ENCODE measurements around the gene CLHC1.
"Not testable (repeated sequence)": the region's sequence is repeated elsewhere in the genome, so short reads cannot be mapped to it uniquely, and the experiment has no call there.

CLHC1 gene

GRCh38 chr2:55152475-55153412, 79.3 kb downstream of the CLHC1 start:
- DNase-seq = no peak

- no peak for DNase-seq
Measured at GRCh38 chr2:55151733-55152433, 80.2 kb downstream of the CLHC1 start.

GRCh38 chr2:55150834-55151233, 81.3 kb downstream of the CLHC1 start:
- DNase-seq = no peak

GRCh38 chr2:55148269-55148668, 83.8 kb downstream of the CLHC1 start:
- no peak for DNase-seq

- DNase-seq = no peak
Measured at GRCh38 chr2:55147531-55147930, 84.6 kb downstream of the CLHC1 start.

- no peak for DNase-seq
Measured at GRCh38 chr2:55147041-55147440, 85.1 kb downstream of the CLHC1 start.

GRCh38 chr2:55146263-55146662, 85.8 kb downstream of the CLHC1 start:
- no peak for DNase-seq

- no peak for DNase-seq
Measured at GRCh38 chr2:55144922-55145820, 86.9 kb downstream of the CLHC1 start.

GRCh38 chr2:55143706-55144105, 88.4 kb downstream of the CLHC1 start:
- not testable (repeated sequence) for DNase-seq

GRCh38 chr2:55142518-55142917, 89.6 kb downstream of the CLHC1 start:
- DNase-seq = no peak

- no peak for DNase-seq
Measured at GRCh38 chr2:55141572-55142413, 90.3 kb downstream of the CLHC1 start.

GRCh38 chr2:55140316-55141219, 91.5 kb downstream of the CLHC1 start:
- no peak for DNase-seq

- DNase-seq = no peak
Measured at GRCh38 chr2:55139305-55139704, 92.8 kb downstream of the CLHC1 start.

GRCh38 chr2:55138882-55139229, 93.2 kb downstream of the CLHC1 start:
- no peak for DNase-seq

GRCh38 chr2:55138014-55138881, 93.8 kb downstream of the CLHC1 start:
- peak; percentile 34 for DNase-seq

- no peak for DNase-seq
Measured at GRCh38 chr2:55137024-55137958, 94.8 kb downstream of the CLHC1 start.

GRCh38 chr2:55136138-55136541, 96.0 kb downstream of the CLHC1 start:
- DNase-seq = no peak

- no peak for DNase-seq
Measured at GRCh38 chr2:55135491-55135890, 96.6 kb downstream of the CLHC1 start.

- DNase-seq = no peak
Measured at GRCh38 chr2:55134316-55134706, 97.8 kb downstream of the CLHC1 start.

Measured in DMS79 (cell line).